DND-41 (cell line): ENCODE results near the gene PDE4B.

Source experiments
- ATAC-seq: fragments of 200-7000 bp; cut with Tn5 transposase; 3 replicates; pipeline ENCODE4 v1.9.1; 2021; ENCODE audit warnings: low read depth; ENCODE audit not compliant: insufficient read depth
- DNase-seq: peaks from one replicate; pipeline ENCODE4 v3.0.0-alpha.2; 2020
- H2AFZ ChIP-seq: 2 replicates; pipeline ENCODE4 v1.6.0; 2012; ENCODE audit warnings: low read depth, low read length
- H3K27ac ChIP-seq: 2 replicates; pipeline ENCODE4 v1.5.1; 2012; ENCODE audit warnings: low read length, inconsistent platforms
- H3K27me3 ChIP-seq: fragments of 200-600 bp; sonication (generic); 2 replicates; pipeline ENCODE4 v1.6.0; 2012; ENCODE audit warnings: low read length, mild to moderate bottlenecking, inconsistent platforms; ENCODE audit not compliant: insufficient read depth, poor library complexity
- H3K36me3 ChIP-seq: 2 replicates; pipeline ENCODE4 v1.5.1; 2012; ENCODE audit warnings: low read length, inconsistent platforms; ENCODE audit not compliant: insufficient read depth
- H3K4me1 ChIP-seq: 2 replicates; pipeline ENCODE4 v1.5.1; 2012; ENCODE audit warnings: mild to moderate bottlenecking, low read length; ENCODE audit not compliant: insufficient read depth
- H3K4me2 ChIP-seq: 2 replicates; pipeline ENCODE4 v1.6.0; 2012; ENCODE audit warnings: mild to moderate bottlenecking, moderate library complexity, low read length, inconsistent platforms; ENCODE audit not compliant: insufficient read depth
- H3K4me3 ChIP-seq, 2 experiments: fragments of 200-600 bp in 1 of 2; shearing (Covaris generic) in 1 of 2; 2 replicates each; pipeline ENCODE4 v1.5.1; 2012 to 2016; ENCODE audit warnings: inconsistent platforms in 2 of 2, low read length in 2 of 2, mild to moderate bottlenecking in 2 of 2, low read depth in 1 of 2, moderate library complexity in 1 of 2
- H3K79me2 ChIP-seq: 2 replicates; pipeline ENCODE4 v1.6.0; 2012; ENCODE audit warnings: low read length, inconsistent platforms; ENCODE audit not compliant: insufficient read depth
- H3K9ac ChIP-seq: 2 replicates; pipeline ENCODE4 v1.6.0; 2012; ENCODE audit warnings: low read depth, mild to moderate bottlenecking, inconsistent platforms, low read length, moderate library complexity
- H3K9me3 ChIP-seq: 2 replicates; pipeline ENCODE4 v1.5.1; 2012; ENCODE audit warnings: low read length, moderate library complexity, mild to moderate bottlenecking, inconsistent platforms; ENCODE audit not compliant: insufficient read depth, severe bottlenecking
- H4K20me1 ChIP-seq: 2 replicates; pipeline ENCODE4 v1.6.0; 2012; ENCODE audit warnings: low read length; ENCODE audit not compliant: insufficient read depth
- CTCF ChIP-seq: IDR thresholded peaks from 2 replicates; pipeline ENCODE4 v1.5.1; 2012; ENCODE audit warnings: borderline replicate concordance, low read length, moderate library complexity, mild to moderate bottlenecking; ENCODE audit not compliant: poor library complexity, severe bottlenecking; ENCODE audit errors: extremely low read depth
- EZH2 ChIP-seq: IDR thresholded peaks from 3 replicates; pipeline ENCODE4 v1.6.1; 2012; ENCODE audit warnings: borderline replicate concordance, low read depth, mild to moderate bottlenecking, moderate library complexity, low read length, inconsistent platforms; ENCODE audit not compliant: severe bottlenecking

The PDE4B gene

GRCh38 chr1:66043186-66043585, 250.5 kb downstream of the PDE4B start:
- Histone ChIP-seq H4K20me1 (no peaks in the 10 kb centered on the region), H2AFZ (no peak overlapping the region)

GRCh38 chr1:66044912-66045311, 252.2 kb downstream of the PDE4B start:
- DNase-seq, result no peak
- TF ChIP-seq CTCF (no peak), EZH2 (no peak)
- H2AFZ ChIP-seq, result no peak overlapping the region
- ATAC-seq, result no peak
- H4K20me1 ChIP-seq, result no peaks in the 10 kb centered on the region
- H3K27me3 ChIP-seq, result no peaks in the 10 kb centered on the region
- H3K9ac ChIP-seq, result no peak overlapping the region
- no peak overlapping the region for H3K4me3 ChIP-seq
- H3K9me3 ChIP-seq, result no peaks in the 10 kb centered on the region
- no peaks in the 10 kb centered on the region for H3K79me2 ChIP-seq
- no peak overlapping the region for H3K4me2 ChIP-seq
- no peak overlapping the region for H3K27ac ChIP-seq
- H3K36me3 ChIP-seq, result no peaks in the 10 kb centered on the region
- no peaks in the 10 kb centered on the region for H3K4me1 ChIP-seq

More at GRCh38 chr1:66043186-66043585, 250.5 kb downstream of the PDE4B start:
- no peak for ATAC-seq
- Histone ChIP-seq H3K36me3 (no peaks in the 10 kb centered on the region), H3K9me3 (no peaks in the 10 kb centered on the region), H3K4me2 (no peak overlapping the region), H3K4me1 (no peaks in the 10 kb centered on the region), H3K4me3 (no peak overlapping the region), H3K27me3 (no peaks in the 10 kb centered on the region), H3K27ac (no peak overlapping the region), H3K79me2 (no peaks in the 10 kb centered on the region), H3K9ac (no peak overlapping the region)
- TF ChIP-seq EZH2 (no peak), CTCF (no peak)
- DNase-seq, result no peak

GRCh38 chr1:66046415-66046814, 253.7 kb downstream of the PDE4B start:
- Histone ChIP-seq H3K9me3 (no peaks in the 10 kb centered on the region), H4K20me1 (no peaks in the 10 kb centered on the region), H3K79me2 (no peaks in the 10 kb centered on the region), H3K27me3 (no peaks in the 10 kb centered on the region), H3K4me3 (no peak overlapping the region), H3K27ac (no peak overlapping the region), H3K4me1 (no peaks in the 10 kb centered on the region), H3K36me3 (no peaks in the 10 kb centered on the region), H2AFZ (no peak overlapping the region), H3K9ac (no peak overlapping the region), H3K4me2 (no peak overlapping the region)
- DNase-seq, result no peak
- no peak for ATAC-seq
- TF ChIP-seq CTCF (no peak), EZH2 (no peak)

GRCh38 chr1:66048011-66048410, 255.3 kb downstream of the PDE4B start:
- no peak for TF ChIP-seq CTCF
- no peak for TF ChIP-seq EZH2
- ATAC-seq (no peak), DNase-seq (no peak)
- Histone ChIP-seq H3K27me3 (no peaks in the 10 kb centered on the region), H3K4me1 (no peaks in the 10 kb centered on the region), H2AFZ (no peak overlapping the region), H4K20me1 (no peaks in the 10 kb centered on the region), H3K9me3 (no peaks in the 10 kb centered on the region), H3K4me2 (no peak overlapping the region), H3K27ac (no peak overlapping the region), H3K4me3 (no peak overlapping the region), H3K79me2 (no peaks in the 10 kb centered on the region), H3K9ac (no peak overlapping the region), H3K36me3 (no peaks in the 10 kb centered on the region)
